ENCODE data around the gene FAM20C. TPM values are rescaled to one million over a fixed set of nuclear protein-coding genes. Genes with fewer than 3 reads are reported as not detected.

Gene FAM20C
- total and polyA plus RNA-seq, 2 of the 8 experiments (the other 6 are each of a cell fraction or from before 2014, with no cell fraction given), result 9.5 to 34.8 TPM

DNA sequence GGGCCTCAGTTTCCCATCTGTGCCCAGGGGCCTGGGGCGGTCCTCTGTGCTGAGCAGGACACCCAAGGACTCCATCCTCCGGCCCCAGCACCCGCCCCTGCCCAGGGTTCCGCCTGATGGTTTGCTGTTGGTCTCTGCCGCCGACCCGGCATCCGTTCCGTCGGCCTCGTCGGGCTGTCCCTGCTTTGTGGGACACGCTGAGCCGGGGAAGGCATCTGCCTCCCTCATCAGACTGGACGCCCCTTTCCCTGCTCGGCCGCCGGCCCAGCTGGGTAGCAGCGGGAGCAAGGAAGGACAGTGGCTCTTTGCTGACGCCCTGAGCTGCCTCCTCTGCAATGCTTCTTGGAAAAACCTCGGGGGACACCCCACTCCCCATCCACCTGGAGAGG, 39.5 kb downstream of the FAM20C start (continued):
- TF ChIP-seq, protein P1, sequence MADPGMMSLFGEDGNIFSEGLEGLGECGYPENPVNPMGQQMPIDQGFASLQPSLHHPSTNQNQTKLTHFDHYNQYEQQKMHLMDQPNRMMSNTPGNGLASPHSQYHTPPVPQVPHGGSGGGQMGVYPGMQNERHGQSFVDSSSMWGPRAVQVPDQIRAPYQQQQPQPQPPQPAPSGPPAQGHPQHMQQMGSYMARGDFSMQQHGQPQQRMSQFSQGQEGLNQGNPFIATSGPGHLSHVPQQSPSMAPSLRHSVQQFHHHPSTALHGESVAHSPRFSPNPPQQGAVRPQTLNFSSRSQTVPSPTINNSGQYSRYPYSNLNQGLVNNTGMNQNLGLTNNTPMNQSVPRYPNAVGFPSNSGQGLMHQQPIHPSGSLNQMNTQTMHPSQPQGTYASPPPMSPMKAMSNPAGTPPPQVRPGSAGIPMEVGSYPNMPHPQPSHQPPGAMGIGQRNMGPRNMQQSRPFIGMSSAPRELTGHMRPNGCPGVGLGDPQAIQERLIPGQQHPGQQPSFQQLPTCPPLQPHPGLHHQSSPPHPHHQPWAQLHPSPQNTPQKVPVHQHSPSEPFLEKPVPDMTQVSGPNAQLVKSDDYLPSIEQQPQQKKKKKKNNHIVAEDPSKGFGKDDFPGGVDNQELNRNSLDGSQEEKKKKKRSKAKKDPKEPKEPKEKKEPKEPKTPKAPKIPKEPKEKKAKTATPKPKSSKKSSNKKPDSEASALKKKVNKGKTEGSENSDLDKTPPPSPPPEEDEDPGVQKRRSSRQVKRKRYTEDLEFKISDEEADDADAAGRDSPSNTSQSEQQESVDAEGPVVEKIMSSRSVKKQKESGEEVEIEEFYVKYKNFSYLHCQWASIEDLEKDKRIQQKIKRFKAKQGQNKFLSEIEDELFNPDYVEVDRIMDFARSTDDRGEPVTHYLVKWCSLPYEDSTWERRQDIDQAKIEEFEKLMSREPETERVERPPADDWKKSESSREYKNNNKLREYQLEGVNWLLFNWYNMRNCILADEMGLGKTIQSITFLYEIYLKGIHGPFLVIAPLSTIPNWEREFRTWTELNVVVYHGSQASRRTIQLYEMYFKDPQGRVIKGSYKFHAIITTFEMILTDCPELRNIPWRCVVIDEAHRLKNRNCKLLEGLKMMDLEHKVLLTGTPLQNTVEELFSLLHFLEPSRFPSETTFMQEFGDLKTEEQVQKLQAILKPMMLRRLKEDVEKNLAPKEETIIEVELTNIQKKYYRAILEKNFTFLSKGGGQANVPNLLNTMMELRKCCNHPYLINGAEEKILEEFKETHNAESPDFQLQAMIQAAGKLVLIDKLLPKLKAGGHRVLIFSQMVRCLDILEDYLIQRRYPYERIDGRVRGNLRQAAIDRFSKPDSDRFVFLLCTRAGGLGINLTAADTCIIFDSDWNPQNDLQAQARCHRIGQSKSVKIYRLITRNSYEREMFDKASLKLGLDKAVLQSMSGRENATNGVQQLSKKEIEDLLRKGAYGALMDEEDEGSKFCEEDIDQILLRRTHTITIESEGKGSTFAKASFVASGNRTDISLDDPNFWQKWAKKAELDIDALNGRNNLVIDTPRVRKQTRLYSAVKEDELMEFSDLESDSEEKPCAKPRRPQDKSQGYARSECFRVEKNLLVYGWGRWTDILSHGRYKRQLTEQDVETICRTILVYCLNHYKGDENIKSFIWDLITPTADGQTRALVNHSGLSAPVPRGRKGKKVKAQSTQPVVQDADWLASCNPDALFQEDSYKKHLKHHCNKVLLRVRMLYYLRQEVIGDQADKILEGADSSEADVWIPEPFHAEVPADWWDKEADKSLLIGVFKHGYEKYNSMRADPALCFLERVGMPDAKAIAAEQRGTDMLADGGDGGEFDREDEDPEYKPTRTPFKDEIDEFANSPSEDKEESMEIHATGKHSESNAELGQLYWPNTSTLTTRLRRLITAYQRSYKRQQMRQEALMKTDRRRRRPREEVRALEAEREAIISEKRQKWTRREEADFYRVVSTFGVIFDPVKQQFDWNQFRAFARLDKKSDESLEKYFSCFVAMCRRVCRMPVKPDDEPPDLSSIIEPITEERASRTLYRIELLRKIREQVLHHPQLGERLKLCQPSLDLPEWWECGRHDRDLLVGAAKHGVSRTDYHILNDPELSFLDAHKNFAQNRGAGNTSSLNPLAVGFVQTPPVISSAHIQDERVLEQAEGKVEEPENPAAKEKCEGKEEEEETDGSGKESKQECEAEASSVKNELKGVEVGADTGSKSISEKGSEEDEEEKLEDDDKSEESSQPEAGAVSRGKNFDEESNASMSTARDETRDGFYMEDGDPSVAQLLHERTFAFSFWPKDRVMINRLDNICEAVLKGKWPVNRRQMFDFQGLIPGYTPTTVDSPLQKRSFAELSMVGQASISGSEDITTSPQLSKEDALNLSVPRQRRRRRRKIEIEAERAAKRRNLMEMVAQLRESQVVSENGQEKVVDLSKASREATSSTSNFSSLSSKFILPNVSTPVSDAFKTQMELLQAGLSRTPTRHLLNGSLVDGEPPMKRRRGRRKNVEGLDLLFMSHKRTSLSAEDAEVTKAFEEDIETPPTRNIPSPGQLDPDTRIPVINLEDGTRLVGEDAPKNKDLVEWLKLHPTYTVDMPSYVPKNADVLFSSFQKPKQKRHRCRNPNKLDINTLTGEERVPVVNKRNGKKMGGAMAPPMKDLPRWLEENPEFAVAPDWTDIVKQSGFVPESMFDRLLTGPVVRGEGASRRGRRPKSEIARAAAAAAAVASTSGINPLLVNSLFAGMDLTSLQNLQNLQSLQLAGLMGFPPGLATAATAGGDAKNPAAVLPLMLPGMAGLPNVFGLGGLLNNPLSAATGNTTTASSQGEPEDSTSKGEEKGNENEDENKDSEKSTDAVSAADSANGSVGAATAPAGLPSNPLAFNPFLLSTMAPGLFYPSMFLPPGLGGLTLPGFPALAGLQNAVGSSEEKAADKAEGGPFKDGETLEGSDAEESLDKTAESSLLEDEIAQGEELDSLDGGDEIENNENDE (IDR thresholded peaks at IDR 0.05; ENCODE audit: insufficient replicate concordance, low read length), result no peak
- TF ChIP-seq FOSL1 (IDR thresholded peaks at IDR 0.05; ENCODE audit: insufficient read depth, low read depth, low read length) (no peak), KDM1A (IDR thresholded peaks at IDR 0.05; ENCODE audit: borderline replicate concordance, low read length) (no peak), JUN (IDR thresholded peaks at IDR 0.05; ENCODE audit: low read depth, low read length) (no peak), BCL11A (IDR thresholded peaks at IDR 0.05; ENCODE audit: low read depth in 2 of 2, low read length in 2 of 2) (no peak), GTF2F1 (IDR thresholded peaks at IDR 0.05; ENCODE audit: borderline replicate concordance, low read depth, low read length) (no peak), BACH1 (IDR thresholded peaks at IDR 0.05; ENCODE audit: low read length) (no peak), RNF2 (IDR thresholded peaks at IDR 0.05; ENCODE audit: borderline replicate concordance, low read depth, low read length, missing control alignments, poor library complexity, severe bottlenecking) (no peak), SRF (IDR thresholded peaks at IDR 0.05; ENCODE audit: low read depth, low read length) (no peak)
